H1 (cell line): ENCODE results near the gene PYGL. TPM values are rescaled to one million over a fixed set of nuclear protein-coding genes. Genes with fewer than 3 reads are reported as not detected.

ENCODE experiments used
- CTCF ChIA-PET: fragments of 300-600 bp; sonication (Branson Sonifier 250); formaldehyde crosslinking; loops from one replicate; lab custom pipeline; 2021; ENCODE audit not compliant: partially characterized antibody; lab: Charles Lee
- POLR2A ChIA-PET: fragments of 300-600 bp; sonication (Branson Sonifier 250); formaldehyde crosslinking; loops from one replicate; lab custom pipeline; 2021; ENCODE audit warnings: inconsistent platforms; ENCODE audit not compliant: partially characterized antibody; lab: Charles Lee
- DNase-seq, 2 experiments: peaks; one replicate each; pipeline versions ENCODE4 v3.0.0 to v3.0.0-alpha.2; 2010 to 2022; ENCODE audit warnings: low spot score in 2 of 2, low read depth in 1 of 2, mixed read lengths in 1 of 2
- FAIRE-seq: peaks from 2 replicates; lab custom pipeline; 2011; peaks lifted over from hg19 to GRCh38; lab: Jason Lieb, UNC
- H2AFZ ChIP-seq: 2 replicates; pipeline ENCODE4 v1.8.1; 2012; ENCODE audit warnings: low read length, inconsistent platforms
- H2AK5ac ChIP-seq: 2 replicates; pipeline ENCODE4 v1.6.1; 2013; ENCODE audit warnings: low read depth, low read length
- H2BK120ac ChIP-seq: replicated peaks from 2 replicates; pipeline ENCODE3; 2013; ENCODE audit warnings: low read depth, low read length, inconsistent platforms
- H2BK12ac ChIP-seq: 2 replicates; pipeline ENCODE4 v1.6.1; 2013; ENCODE audit warnings: low read depth, low read length
- H2BK15ac ChIP-seq: 2 replicates; pipeline ENCODE4 v1.6.1; 2013; ENCODE audit warnings: low read length
- H2BK20ac ChIP-seq: 2 replicates; pipeline ENCODE4 v1.6.1; 2013; ENCODE audit warnings: low read length
- H2BK5ac ChIP-seq: 2 replicates; pipeline ENCODE4 v1.6.1; 2013; ENCODE audit warnings: low read depth, low read length
- H3K14ac ChIP-seq: 2 replicates; pipeline ENCODE4 v1.6.1; 2013; ENCODE audit warnings: inconsistent platforms; ENCODE audit not compliant: insufficient read length
- H3K18ac ChIP-seq: 2 replicates; pipeline ENCODE4 v1.6.1; 2013; ENCODE audit warnings: low read length; ENCODE audit errors: extremely low read depth
- H3K23ac ChIP-seq: 2 replicates; pipeline ENCODE4 v1.6.1; 2013; ENCODE audit warnings: inconsistent platforms; ENCODE audit not compliant: insufficient read length
- H3K23me2 ChIP-seq: 2 replicates; pipeline ENCODE4 v1.6.1; 2013; ENCODE audit warnings: low read depth, low read length
- H3K27ac ChIP-seq: 2 replicates; pipeline ENCODE4 v1.6.1; 2011; ENCODE audit warnings: low read depth, low read length, inconsistent platforms
- H3K27me3 ChIP-seq, 4 experiments: replicated peaks in 1 of 4; 1 replicate in 1 of 4; 2 replicates in 3 of 4; pipeline versions ENCODE4 v1.6.1 to v1.8.1; 2011 to 2013; ENCODE audit warnings: low read length in 3 of 4, mild to moderate bottlenecking in 3 of 4, inconsistent platforms in 2 of 4, mixed read lengths in 2 of 4, moderate library complexity in 1 of 4; ENCODE audit not compliant: control insufficient read depth in 3 of 4, insufficient read depth in 3 of 4; ENCODE audit errors: extremely low read depth in 1 of 4
- H3K36me3 ChIP-seq, 4 experiments: 2 replicates each; pipeline versions ENCODE4 v1.6.1 to v1.8.1; 2011 to 2013; ENCODE audit warnings: mild to moderate bottlenecking in 4 of 4, low read length in 3 of 4, moderate library complexity in 2 of 4, control low read depth in 1 of 4, inconsistent platforms in 1 of 4; ENCODE audit not compliant: insufficient read depth in 4 of 4, control insufficient read depth in 2 of 4
- H3K4ac ChIP-seq: replicated peaks from 2 replicates; pipeline ENCODE3; 2013; ENCODE audit warnings: low read length, low read depth, mixed read lengths, inconsistent platforms; ENCODE audit not compliant: insufficient read length
- H3K4me1 ChIP-seq, 4 experiments: replicated peaks in 1 of 4; 1 replicate in 1 of 4; 2 replicates in 3 of 4; pipeline versions ENCODE4 v1.6.1 to v1.8.1; 2011 to 2013; ENCODE audit warnings: low read length in 3 of 4, inconsistent platforms in 2 of 4, mixed read lengths in 1 of 4; ENCODE audit not compliant: insufficient read depth in 4 of 4, control insufficient read depth in 3 of 4
- H3K4me2 ChIP-seq, 2 experiments: 2 replicates each; pipeline versions ENCODE4 v1.6.1 to v1.8.1; 2011 to 2013; ENCODE audit warnings: low read depth in 2 of 2, low read length in 2 of 2, control low read depth in 1 of 2, inconsistent platforms in 1 of 2, mild to moderate bottlenecking in 1 of 2; ENCODE audit not compliant: insufficient read depth in 1 of 2
- H3K4me3 ChIP-seq, 4 experiments: fragments of 200-600, 300-600 bp in 1 of 4; sonication (generic), shearing (Covaris generic), sonication (Bioruptor Twin) in 1 of 4; 2 replicates each; pipeline versions ENCODE4 v1.5.1 to v1.8.1; 2011 to 2016; ENCODE audit warnings: low read length in 4 of 4, low read depth in 3 of 4, control low read depth in 2 of 4, inconsistent platforms in 2 of 4, mild to moderate bottlenecking in 2 of 4, mixed read lengths in 1 of 4, moderate library complexity in 1 of 4; ENCODE audit not compliant: insufficient read depth in 2 of 4; ENCODE audit errors: extremely low read depth in 1 of 4
- H3K56ac ChIP-seq: replicated peaks from 2 replicates; pipeline ENCODE3; 2013; ENCODE audit warnings: low read depth, mild to moderate bottlenecking, mixed read lengths, low read length, inconsistent platforms; ENCODE audit not compliant: insufficient read length
- H3K79me1 ChIP-seq: 2 replicates; pipeline ENCODE4 v1.6.1; 2013; ENCODE audit warnings: low read depth, low read length, control low read depth
- H3K79me2 ChIP-seq, 2 experiments: 2 replicates each; pipeline versions ENCODE4 v1.6.1 to v1.8.1; 2012 to 2013; ENCODE audit warnings: low read length in 2 of 2, mild to moderate bottlenecking in 2 of 2, inconsistent platforms in 1 of 2; ENCODE audit not compliant: insufficient read depth in 2 of 2, control insufficient read depth in 1 of 2
- H3K9ac ChIP-seq, 4 experiments: replicated peaks in 1 of 4; 1 replicate in 1 of 4; 2 replicates in 3 of 4; pipeline versions ENCODE4 v1.6.1 to v1.8.1; 2011 to 2013; ENCODE audit warnings: low read depth in 3 of 4, low read length in 3 of 4, control low read depth in 2 of 4, mild to moderate bottlenecking in 2 of 4, moderate library complexity in 2 of 4, inconsistent platforms in 1 of 4; ENCODE audit errors: extremely low read depth in 1 of 4
- H3K9me3 ChIP-seq, 2 experiments: 2 replicates each; pipeline versions ENCODE4 v1.6.1 to v1.8.1; 2012 to 2013; ENCODE audit warnings: mild to moderate bottlenecking in 2 of 2, moderate library complexity in 2 of 2, control low read depth in 1 of 2, inconsistent platforms in 1 of 2, low read depth in 1 of 2, low read length in 1 of 2, mixed read lengths in 1 of 2; ENCODE audit not compliant: insufficient read depth in 2 of 2
- H4K20me1 ChIP-seq, 2 experiments: replicated peaks in 1 of 2; 2 replicates each; pipeline versions ENCODE3 to v1.8.1; 2011 to 2013; ENCODE audit warnings: inconsistent platforms in 2 of 2, low read length in 2 of 2, mild to moderate bottlenecking in 1 of 2; ENCODE audit not compliant: insufficient read depth in 2 of 2, control insufficient read depth in 1 of 2
- H4K5ac ChIP-seq: 2 replicates; pipeline ENCODE4 v1.6.1; 2013; ENCODE audit warnings: low read length, low read depth, mixed read lengths, inconsistent platforms; ENCODE audit not compliant: insufficient read length
- H4K8ac ChIP-seq: 2 replicates; pipeline ENCODE4 v1.8.0; 2013; ENCODE audit warnings: mild to moderate bottlenecking, moderate library complexity, low read length, inconsistent platforms; ENCODE audit not compliant: insufficient read depth; ENCODE audit errors: extremely low read depth
- H4K91ac ChIP-seq: replicated peaks from 2 replicates; pipeline ENCODE3; 2013; ENCODE audit warnings: low read length, mixed read lengths, inconsistent platforms; ENCODE audit not compliant: insufficient read length
- JUND ChIP-seq: IDR thresholded peaks from 2 replicates; pipeline ENCODE4 v1.6.1; 2011; ENCODE audit warnings: mild to moderate bottlenecking, improper control_type of control experiment, low read length
- TAF1 ChIP-seq: IDR thresholded peaks from 2 replicates; pipeline ENCODE4 v1.6.1; 2011; ENCODE audit warnings: mild to moderate bottlenecking, low read depth, low read length
- WGBS, 2 experiments: shearing (Covaris generic) in 1 of 2; methylation state at CpG; one replicate each; pipeline versions ENCODE4 v1.1.6 to v1.1.7; 2013 to 2015; ENCODE audit warnings: low lambda C conversion rate in 2 of 2, mixed read lengths in 2 of 2, inconsistent platforms in 1 of 2, low coverage in 1 of 2, missing lambda C conversion rate in 1 of 2; ENCODE audit not compliant: insufficient replicate concordance in 2 of 2, insufficient coverage in 1 of 2, insufficient read length in 1 of 2; ENCODE audit errors: extremely low coverage in 1 of 2, missing lambda C conversion rate in 1 of 2; 5-methylcytosine and 5-hydroxymethylcytosine counted together
- polyA plus RNA-seq, 7 experiments: library from polyadenylated mRNA; depleted of rRNA in 3 of 7; stranded (reverse) in 5 of 7; unstranded in 2 of 7; fragments of >200 nt in 5 of 7; fragments of 200-250 nt in 2 of 7; gene quantifications; 1 replicate in 5 of 7; 2 replicates in 1 of 7; 4 replicates in 1 of 7; pipeline versions ENCODE4 v1.2.1 to v1.2.3, GENCODE V29; 2011 to 2013; ENCODE audit warnings: missing spikeins in 2 of 7, mixed read lengths in 2 of 7
- total RNA-seq: library from RNA; stranded (reverse); fragmentation: NEBNext Ultra II Directional; extraction: Animal tissue kit (Norgen Biotek cat#: 25700); gene quantifications from 2 replicates; pipeline ENCODE4 v1.2.1, GENCODE V29; 2021

Gene PYGL
- total and polyA plus RNA-seq, 2 of the 8 experiments (the other 6 are each of a cell fraction or from before 2014, with no cell fraction given): 26.1 to 50.5 TPM

DNA sequence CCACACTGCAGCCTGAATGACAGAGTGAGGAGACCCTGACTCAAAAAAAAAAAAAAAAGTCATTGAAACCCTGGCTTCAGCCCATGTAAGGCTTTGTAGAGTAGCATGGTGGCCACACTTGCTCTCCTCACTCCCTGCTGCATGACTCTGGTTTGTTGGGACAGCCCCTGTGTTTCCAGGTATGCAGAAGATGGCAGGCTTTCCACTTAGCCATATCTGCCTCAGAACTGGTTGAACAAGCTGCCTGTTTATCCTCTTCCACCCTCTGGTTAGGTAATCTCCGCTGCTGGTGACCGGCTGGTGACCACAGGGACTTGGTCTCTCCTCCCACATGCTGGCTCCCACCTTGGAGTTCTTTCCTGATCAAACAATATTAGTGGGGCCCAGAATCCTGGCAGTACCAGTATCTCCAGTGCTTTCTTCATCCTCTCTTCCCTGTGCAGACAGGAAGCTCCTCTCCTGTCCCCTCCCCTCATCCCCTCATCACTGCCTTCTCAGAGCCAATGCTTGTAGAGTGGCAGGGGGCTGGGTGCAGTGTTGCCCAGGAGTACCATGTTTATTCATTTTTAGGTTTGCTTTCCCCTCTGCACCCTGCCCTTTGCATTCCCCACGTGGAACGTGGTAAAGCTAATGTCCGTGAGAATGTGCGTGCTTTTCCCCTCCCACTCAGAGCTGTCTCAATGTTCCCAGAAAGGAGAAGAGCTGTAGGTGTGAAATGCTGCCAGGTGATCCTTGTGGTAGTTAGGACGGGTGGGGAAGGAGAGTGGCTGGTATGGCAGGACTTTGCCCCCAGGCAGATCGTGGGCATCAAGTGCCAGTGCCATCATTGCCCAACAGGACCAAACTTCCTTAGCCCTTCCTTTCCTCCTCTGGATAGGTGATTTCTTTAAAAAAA is 61.1 kb downstream of the PYGL start:
- DNase-seq (no peak), FAIRE-seq (no peak)
- H2BK12ac ChIP-seq: no peak overlapping the region
- no peak overlapping the region; the same call in 1 of the 2 replicates for H2BK15ac ChIP-seq
- H3K27ac ChIP-seq: no peak overlapping the region
- no peak overlapping the region for H3K14ac ChIP-seq
- H3K18ac ChIP-seq: no peak overlapping the region
- H4K5ac ChIP-seq: no peak overlapping the region
- H2BK20ac ChIP-seq: no peak overlapping the region
- H3K9me3 ChIP-seq: no peaks in the 10 kb centered on the region
- H3K36me3 ChIP-seq: no peaks in the 10 kb centered on the region; a peak in 1 of 8 replicates
- no peak overlapping the region for H2AFZ ChIP-seq
- peaks cover 0 to 3% (median 0%) of the 10 kb centered on the region in 4 experiments; a peak in 1 of 7 replicates for H3K4me1 ChIP-seq
- ChIA-PET POLR2A (interaction anchor here (0.9 to 1.0 kb wide), 2 partner anchors 53 to 572 kb away, joined by 3 to 4 read pairs; partner anchors contain the start of gene NIN), CTCF (interaction anchor here (1.7 kb wide), 1 partner anchor 12 kb away, joined by 5 read pairs; the partner anchor contains the start of gene ABHD12B)
- no peaks in the 10 kb centered on the region for H3K23me2 ChIP-seq
- no peak overlapping the region for H3K4me3 ChIP-seq
- no peak overlapping the region; the same call in 1 of the 2 replicates for H2AK5ac ChIP-seq
- H4K91ac ChIP-seq: no peak overlapping the region
- peaks cover 0 to 3% of the 10 kb centered on the region in 2 experiments; a peak in 1 of 4 replicates for H3K79me2 ChIP-seq
- H3K9ac ChIP-seq: no peak overlapping the region
- TF ChIP-seq TAF1: no peak
- no peak for TF ChIP-seq JUND
- H3K4ac ChIP-seq: no peak overlapping the region
- no peaks in the 10 kb centered on the region for H3K79me1 ChIP-seq
- peak overlapping the region; percentile 12 for H2BK120ac ChIP-seq
- H3K27me3 ChIP-seq: no peaks in the 10 kb centered on the region
- no peak overlapping the region for H3K4me2 ChIP-seq
- WGBS, 2 experiments: 94% methylated on average over 8 of the region's 8 CpGs; no CpG with 5 or more reads in 1 of the 2 experiments
- no peak overlapping the region for H2BK5ac ChIP-seq
- H3K56ac ChIP-seq: no peak overlapping the region
- H4K20me1 ChIP-seq: no peaks in the 10 kb centered on the region
- no peak overlapping the region for H4K8ac ChIP-seq
- no peak overlapping the region for H3K23ac ChIP-seq
